Measurements from ENCODE around the gene SLIT3.

SLIT3 gene

DNA sequence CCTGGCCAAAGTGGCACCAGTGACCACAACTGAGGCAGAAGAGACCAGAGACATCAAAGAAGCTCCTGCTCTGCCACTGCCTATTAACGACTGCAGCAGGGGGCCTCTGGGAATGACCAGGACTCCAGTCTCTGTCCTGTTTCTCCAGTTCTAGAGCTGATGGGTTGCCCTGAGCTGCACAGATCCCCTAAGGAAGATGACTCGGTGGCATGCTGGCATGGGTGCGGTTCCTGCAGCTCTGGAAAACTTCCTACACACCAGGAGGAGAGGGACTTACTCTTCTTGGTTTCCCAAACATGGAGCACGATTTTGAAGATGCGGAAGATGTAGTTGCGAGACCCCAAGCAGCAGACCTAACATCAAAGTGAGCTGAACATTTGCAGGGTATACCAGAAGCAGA, 2.7 kb downstream of the SLIT3 start:
- DNase-seq, result no peak

GRCh38 chr5:169296419-169297143, 4.4 kb downstream of the SLIT3 start:
- no peak for DNase-seq

GRCh38 chr5:169295306-169295705, 5.6 kb downstream of the SLIT3 start:
- DNase-seq, result no peak

- DNase-seq, result no peak
Observed at GRCh38 chr5:169294621-169295020, 6.3 kb downstream of the SLIT3 start.

- no peak for DNase-seq
Observed at GRCh38 chr5:169291877-169292276, 9.1 kb downstream of the SLIT3 start.

DNA sequence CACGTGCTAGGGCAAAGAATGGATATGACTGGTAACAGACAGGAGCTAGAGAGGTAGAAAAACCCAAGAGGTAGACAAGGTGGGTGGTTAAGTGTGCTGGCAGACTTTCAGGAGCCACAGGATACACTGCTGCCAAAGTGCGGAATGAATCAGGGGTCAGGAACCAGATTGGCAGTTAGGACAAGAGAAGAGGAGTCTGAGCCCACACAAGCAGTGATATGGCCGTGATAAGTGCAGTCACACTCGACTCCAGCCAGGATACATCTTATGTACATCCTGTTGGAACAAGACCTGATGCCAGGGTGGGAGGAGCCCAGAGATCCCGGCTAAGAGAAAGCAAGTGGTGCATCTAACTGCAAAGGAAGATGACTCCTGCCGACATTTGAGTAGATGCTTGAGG, 10.0 kb downstream of the SLIT3 start:
- DNase-seq, result no peak

DNA sequence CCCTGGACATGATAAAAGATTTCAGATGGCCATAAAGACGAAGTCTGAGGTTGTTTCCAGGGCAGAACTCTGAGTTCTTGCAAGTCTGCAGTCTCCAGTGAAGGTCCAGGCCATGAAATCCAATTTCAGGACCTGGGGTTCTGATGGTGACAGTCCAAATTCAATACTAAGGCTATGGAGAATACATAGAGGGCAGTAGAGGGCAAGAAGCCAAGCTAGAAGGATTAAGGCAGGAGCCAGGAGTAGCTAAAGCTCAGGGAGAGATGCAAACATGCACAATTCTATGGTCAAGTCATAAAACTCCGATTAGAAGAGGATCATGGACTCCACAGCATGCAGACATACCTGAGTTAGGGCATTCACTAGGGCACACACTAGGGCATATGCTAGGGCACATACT, 11.4 kb downstream of the SLIT3 start:
- no peak for DNase-seq

DNA sequence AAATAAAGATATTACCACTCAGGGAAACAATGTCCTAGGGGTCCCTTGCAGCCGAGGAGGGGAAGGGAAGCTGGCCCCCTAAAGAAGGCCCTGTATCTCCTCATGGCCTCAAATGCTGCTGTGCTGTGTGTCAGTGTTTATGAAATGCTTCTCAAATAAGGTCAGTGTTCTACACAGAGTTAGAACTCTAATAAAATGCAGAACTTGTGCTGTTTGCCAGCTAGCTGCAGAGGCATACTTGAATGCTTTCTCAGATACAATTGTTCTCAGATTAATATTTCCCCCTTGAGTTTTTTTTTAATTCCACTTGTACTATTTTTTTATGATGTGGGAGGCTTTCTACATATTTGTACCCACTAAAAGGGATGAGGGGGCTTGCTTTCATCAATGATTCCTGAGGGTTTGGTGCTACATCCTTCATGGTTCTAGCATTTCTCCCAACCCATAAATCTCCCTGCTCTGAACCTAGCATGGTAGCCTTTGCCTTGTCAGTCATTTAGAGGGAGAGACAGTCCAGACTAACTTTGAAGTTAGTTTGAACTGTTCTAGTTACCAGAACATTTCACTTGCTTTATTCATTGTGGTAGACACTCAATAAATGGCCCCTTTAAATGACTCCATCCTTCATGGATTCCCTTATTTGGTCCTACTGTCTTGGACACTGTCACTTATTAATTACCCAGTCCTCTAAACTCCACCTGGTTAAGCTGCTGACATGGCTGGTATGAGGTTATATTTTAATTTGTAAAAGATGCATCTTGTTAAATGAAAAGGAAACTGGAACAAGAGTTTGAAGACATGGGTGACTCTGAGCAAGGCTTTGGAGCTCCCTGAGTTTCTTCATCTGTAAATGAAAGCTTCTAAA, 12.6 kb downstream of the SLIT3 start:
- no peak for DNase-seq

- DNase-seq, result no peak
Observed at GRCh38 chr5:169287529-169287928, 13.4 kb downstream of the SLIT3 start.

DNA sequence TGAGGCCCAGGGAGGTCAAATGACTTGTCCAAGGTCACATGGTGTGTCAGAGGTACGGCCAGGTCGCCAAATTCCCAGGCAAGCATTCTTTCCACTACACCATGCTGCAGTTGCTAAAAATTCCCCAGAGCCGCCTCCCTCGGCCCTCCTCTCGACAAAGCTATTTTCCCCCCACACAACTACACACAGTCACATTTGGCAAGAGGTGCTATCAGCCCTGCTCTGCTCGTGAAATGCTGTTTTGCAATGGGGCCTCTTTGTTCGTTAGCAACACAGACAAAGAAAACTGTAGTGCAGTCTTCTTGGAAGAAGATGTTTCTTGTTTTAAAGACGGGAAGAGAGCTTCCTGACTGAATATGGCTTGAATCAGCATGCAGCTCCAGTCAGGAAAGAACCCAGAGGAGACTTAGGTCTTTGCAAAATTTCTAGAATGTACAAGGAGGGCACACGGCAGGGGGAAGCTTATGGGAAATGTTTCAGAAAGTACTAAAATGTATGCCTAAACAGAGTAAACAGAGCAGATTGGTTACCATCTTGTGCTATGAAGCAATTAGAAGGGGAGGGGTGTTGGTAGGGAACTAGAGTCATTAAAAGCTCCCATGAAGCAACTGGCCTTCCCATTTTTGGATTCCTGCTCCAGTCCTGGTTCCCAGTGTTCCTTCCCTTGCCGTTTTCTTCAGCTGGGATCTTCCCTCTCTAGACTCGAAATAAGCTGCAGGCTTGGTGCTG, 14.2 kb downstream of the SLIT3 start:
- no peak for DNase-seq

GRCh38 chr5:169283887-169284286, 17.1 kb downstream of the SLIT3 start:
- DNase-seq, result no peak

GRCh38 chr5:169281625-169282024, 19.3 kb downstream of the SLIT3 start:
- no peak for DNase-seq

DNA sequence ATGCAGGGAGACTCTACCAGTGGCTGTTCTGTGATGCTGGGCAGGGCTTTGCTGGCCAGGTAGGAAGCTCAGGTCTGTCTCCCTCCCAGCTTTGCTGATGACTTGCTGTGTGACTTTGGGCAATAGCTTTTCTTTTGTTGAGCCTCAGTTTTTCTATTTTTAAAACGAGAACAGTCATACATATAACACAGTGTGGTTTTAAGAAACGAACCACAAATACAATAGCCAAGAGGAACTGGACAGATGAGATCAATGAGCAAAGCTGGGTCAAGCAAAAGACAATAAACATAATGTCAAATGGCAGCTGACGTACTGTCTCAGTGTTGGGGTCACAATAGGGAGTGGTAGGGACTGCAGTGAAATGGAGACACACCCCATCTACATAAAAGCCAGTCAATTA, 20.2 kb downstream of the SLIT3 start:
- DNase-seq, result no peak

GRCh38 chr5:169280286-169280685, 20.7 kb downstream of the SLIT3 start:
- no peak for DNase-seq

GRCh38 chr5:169279125-169279524, 21.8 kb downstream of the SLIT3 start:
- DNase-seq, result no peak

- no peak for DNase-seq
Observed at GRCh38 chr5:169273881-169274280, 27.1 kb downstream of the SLIT3 start.

GRCh38 chr5:169273451-169273850, 27.5 kb downstream of the SLIT3 start:
- no peak for DNase-seq

DNA sequence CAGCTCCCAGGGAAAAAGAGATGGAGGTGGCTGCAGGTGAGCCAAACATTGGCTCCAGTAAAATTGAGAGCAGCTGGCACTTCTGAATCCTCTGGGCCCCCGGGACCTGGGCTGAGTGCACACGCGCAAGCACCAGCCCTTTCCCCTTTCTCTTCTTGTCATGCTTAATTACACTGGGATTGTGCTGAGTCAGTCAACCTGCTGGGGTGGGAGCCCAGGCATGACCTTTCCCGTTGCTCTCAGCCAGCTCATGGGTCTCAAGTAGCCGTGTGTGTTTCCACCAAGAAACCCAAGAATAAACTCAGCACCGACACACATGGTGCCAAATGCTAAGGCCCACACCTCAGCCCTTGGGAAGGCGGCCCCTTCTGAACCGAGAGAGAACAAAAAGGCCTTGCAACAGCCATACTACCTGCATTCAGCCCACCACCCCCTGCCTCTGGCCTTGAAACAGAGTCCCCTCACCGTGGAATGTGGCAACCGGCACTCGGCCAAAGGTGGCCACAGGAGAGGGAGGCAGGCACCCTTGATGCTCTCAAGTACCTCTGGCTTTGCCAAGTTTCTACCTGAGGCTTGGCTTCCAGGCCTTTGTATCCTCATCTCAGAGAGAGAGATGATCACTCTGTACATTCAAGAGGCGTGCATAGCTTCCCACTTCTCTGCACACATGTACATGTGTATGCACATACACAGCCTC, 28.1 kb downstream of the SLIT3 start:
- DNase-seq, result no peak

DNA sequence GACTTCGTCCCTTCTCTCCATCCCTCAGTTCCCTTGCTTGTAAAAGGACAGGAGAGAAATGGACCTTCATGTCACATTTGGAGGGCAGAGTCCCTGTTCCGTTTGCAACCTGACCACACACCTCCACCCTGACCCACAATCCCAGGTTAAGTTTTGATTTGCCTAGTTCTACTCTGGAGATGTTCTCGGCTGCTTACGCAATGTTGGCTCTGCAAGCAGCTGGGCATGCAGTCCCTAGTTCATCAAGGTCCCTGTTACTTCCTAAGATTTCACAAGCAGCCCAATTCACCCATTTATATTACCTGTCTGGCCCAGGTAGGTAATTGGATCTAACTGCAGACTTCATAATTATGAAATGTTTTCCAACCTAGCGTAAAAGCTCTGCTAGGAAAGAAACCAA, 28.8 kb downstream of the SLIT3 start:
- no peak for DNase-seq

DNA sequence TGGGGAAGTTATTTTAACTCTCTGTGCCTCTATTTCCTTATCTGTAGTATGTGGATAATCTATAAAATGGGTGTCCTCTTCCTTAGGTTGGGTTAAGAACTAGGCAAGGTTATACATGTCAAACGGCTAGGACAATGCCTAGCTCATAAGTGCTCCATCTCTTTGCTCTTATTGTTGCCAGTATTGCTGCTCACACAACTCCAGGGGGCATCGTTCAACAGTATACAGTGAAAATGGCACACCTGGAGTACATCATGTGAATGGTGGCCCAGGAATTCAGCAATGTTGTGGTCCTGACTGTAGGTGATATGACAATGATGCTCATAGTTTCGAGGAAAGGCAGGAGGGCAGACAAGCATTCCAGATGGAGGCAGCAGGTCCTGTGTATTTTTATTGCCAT, 30.1 kb downstream of the SLIT3 start:
- no peak for DNase-seq

DNA sequence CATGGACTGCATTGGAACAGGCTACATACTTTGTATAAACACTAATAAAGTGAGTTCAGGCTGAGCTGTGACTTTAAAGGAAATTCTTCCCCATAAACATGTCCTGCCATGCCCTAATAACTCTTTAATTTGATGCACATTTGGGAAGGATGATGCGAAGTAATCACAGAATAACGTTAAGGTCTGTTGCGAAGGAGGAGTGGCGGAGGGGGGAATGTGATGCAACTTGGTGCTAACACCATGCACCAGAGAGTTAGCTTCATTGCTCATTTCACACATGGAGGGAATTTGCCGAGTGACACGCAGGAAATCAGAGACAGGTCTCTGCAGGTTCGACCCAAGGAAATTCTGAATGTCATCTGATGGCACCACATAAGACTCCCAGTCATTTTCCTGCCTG, 32.9 kb downstream of the SLIT3 start:
- DNase-seq, result no peak

DNA sequence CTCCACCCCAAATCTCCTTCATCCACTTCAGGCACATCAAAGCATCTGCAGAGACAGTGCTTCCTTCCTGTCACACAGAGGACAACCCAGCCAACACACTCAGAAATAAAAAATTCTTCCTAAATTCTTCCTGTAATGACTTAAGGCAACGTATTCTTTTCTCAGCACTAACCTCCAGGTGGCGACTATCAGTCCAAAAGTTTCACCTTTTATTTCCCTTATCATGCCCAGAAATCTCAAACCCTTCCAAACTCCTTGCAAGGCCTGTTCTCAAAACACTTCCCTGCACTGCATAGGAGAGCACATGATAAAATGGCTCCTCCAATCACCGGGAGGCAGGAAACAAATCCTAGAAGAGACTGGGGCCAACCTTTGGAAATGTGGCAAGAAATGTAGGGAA, 35.1 kb downstream of the SLIT3 start:
- no peak for DNase-seq

GRCh38 chr5:169263591-169263990, 37.3 kb downstream of the SLIT3 start:
- DNase-seq, result no peak

All from NCI-H748 treated with DMSO at 0.1 percent for 48 hours (cell line).